ENCODE data around the gene JARID2. TPM values are rescaled to one million over a fixed set of nuclear protein-coding genes. Genes with fewer than 3 reads are reported as not detected.

Gene JARID2
- total RNA-seq, 1 donor from 2014 or later: 5.0 TPM

DNA sequence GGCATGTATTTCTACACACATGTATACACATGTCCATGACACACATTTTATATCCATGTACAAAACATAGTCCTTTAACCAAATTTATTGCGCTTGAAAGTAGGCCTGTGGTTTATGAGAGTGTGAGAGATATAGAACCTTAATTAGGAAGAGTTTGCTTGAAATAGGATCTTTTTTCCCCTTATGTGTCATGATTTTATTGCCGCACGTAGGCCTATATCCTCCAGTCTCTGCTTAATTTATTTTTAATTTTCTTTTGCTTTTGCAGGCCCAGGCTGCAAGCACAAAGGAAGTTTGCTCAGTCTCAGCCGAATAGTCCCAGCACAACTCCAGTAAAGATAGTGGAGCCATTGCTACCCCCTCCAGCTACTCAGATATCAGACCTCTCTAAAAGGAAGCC, 205.9 kb downstream of the JARID2 start:
- DNase-seq (ENCODE audit: low spot score in 2 of 2): no peak

GRCh38 chr6:15452182-15452941, 206.5 kb downstream of the JARID2 start:
- intact Hi-C loops (cut with DNase I): no loop called here
- no peak overlapping the region for H3K27ac ChIP-seq

More for the DNA sequence above, 205.9 kb downstream of the JARID2 start:
- Histone ChIP-seq H3K4me1 (peaks cover 0 to 10% of the 10 kb centered on the region in 2 donors), H3K27me3 (no peaks in the 10 kb centered on the region), H3K4me3 (no peak overlapping the region), H3K36me3 (no peaks in the 10 kb centered on the region), H3K9me3 (no peaks in the 10 kb centered on the region), H3K27ac (no peak overlapping the region)
- TF ChIP-seq, protein P1, sequence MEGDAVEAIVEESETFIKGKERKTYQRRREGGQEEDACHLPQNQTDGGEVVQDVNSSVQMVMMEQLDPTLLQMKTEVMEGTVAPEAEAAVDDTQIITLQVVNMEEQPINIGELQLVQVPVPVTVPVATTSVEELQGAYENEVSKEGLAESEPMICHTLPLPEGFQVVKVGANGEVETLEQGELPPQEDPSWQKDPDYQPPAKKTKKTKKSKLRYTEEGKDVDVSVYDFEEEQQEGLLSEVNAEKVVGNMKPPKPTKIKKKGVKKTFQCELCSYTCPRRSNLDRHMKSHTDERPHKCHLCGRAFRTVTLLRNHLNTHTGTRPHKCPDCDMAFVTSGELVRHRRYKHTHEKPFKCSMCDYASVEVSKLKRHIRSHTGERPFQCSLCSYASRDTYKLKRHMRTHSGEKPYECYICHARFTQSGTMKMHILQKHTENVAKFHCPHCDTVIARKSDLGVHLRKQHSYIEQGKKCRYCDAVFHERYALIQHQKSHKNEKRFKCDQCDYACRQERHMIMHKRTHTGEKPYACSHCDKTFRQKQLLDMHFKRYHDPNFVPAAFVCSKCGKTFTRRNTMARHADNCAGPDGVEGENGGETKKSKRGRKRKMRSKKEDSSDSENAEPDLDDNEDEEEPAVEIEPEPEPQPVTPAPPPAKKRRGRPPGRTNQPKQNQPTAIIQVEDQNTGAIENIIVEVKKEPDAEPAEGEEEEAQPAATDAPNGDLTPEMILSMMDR (IDR thresholded peaks at IDR 0.05): no peak
- intact Hi-C loops (cut with DNase I): no loop called here

GRCh38 chr6:15453186-15453585, 207.3 kb downstream of the JARID2 start:
- H3K27ac ChIP-seq: no peak overlapping the region

More at GRCh38 chr6:15452182-15452941, 206.5 kb downstream of the JARID2 start:
- H3K27me3 ChIP-seq: no peaks in the 10 kb centered on the region
- H3K36me3 ChIP-seq: no peaks in the 10 kb centered on the region
- TF ChIP-seq, protein P1 (IDR thresholded peaks at IDR 0.05): no peak
- no peak overlapping the region for H3K4me3 ChIP-seq
- H3K9me3 ChIP-seq: no peaks in the 10 kb centered on the region
- H3K4me1 ChIP-seq: peaks cover 0 to 10% of the 10 kb centered on the region in 2 donors
- no peak for DNase-seq (ENCODE audit: low spot score in 2 of 2)

GRCh38 chr6:15453622-15454021, 207.8 kb downstream of the JARID2 start:
- DNase-seq (ENCODE audit: low spot score in 2 of 2): no peak
- H3K4me3 ChIP-seq: no peak overlapping the region
- intact Hi-C loops (cut with DNase I): no loop called here
- no peaks in the 10 kb centered on the region for H3K36me3 ChIP-seq
- peaks cover 0 to 10% of the 10 kb centered on the region in 2 donors for H3K4me1 ChIP-seq
- no peaks in the 10 kb centered on the region for H3K9me3 ChIP-seq
- no peak overlapping the region for H3K27ac ChIP-seq
- TF ChIP-seq, protein P1 (IDR thresholded peaks at IDR 0.05): no peak
- H3K27me3 ChIP-seq: no peaks in the 10 kb centered on the region

More at GRCh38 chr6:15453186-15453585, 207.3 kb downstream of the JARID2 start:
- no peaks in the 10 kb centered on the region for H3K9me3 ChIP-seq
- H3K36me3 ChIP-seq: no peaks in the 10 kb centered on the region
- intact Hi-C loops (cut with DNase I): no loop called here
- no peaks in the 10 kb centered on the region for H3K27me3 ChIP-seq
- no peak for DNase-seq (ENCODE audit: low spot score in 2 of 2)
- H3K4me3 ChIP-seq: no peak overlapping the region
- TF ChIP-seq, protein P1 (IDR thresholded peaks at IDR 0.05): no peak
- H3K4me1 ChIP-seq: peaks cover 0 to 10% of the 10 kb centered on the region in 2 donors

DNA sequence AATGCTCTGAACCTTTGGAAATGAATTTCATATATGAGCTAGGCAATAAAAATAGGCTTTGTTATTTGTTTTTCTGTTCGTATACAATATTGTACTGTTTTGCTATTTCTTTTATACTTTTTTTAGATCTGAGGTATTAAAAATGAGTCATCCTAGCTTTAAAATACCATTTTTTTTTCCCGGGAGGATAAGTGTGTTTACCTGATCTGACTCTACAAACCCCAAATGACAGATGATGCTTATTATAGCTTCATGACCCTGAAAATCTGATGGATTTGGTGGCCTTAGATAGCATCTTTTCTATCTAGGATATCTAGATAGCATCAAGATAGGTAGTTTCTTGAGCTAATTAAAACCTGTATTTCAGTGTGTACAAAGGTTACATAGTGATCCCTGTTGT, 210.6 kb downstream of the JARID2 start:
- peaks cover 0 to 8% of the 10 kb centered on the region in 2 donors for H3K4me1 ChIP-seq
- H3K4me3 ChIP-seq: no peak overlapping the region
- TF ChIP-seq, protein P1 (IDR thresholded peaks at IDR 0.05): no peak
- no peak overlapping the region for H3K27ac ChIP-seq
- H3K27me3 ChIP-seq: no peaks in the 10 kb centered on the region
- H3K36me3 ChIP-seq: no peaks in the 10 kb centered on the region
- DNase-seq (ENCODE audit: low spot score in 2 of 2): no peak
- H3K9me3 ChIP-seq: no peaks in the 10 kb centered on the region
- intact Hi-C loops (cut with DNase I): no loop called here

All from ascending aorta (tissue), 2 donors.